GM23248 (cell line): Measurements from ENCODE around the gene NCK1. TPM values are rescaled to one million over a fixed set of nuclear protein-coding genes. Genes with fewer than 3 reads are reported as not detected.

ENCODE experiments used
- DNase-seq: peaks from one replicate; pipeline ENCODE4 v3.0.0-alpha.2; 2015
- H2AFZ ChIP-seq: fragments of 200-600 bp; sonication (generic); 2 replicates; pipeline ENCODE4 v1.6.1; 2016; ENCODE audit warnings: antibody characterized with exemption
- H3F3A ChIP-seq: fragments of 200-600 bp; sonication (generic); 2 replicates; pipeline ENCODE4 v1.6.1; 2016; ENCODE audit warnings: mild to moderate bottlenecking, antibody characterized with exemption, mixed run types; ENCODE audit not compliant: insufficient read depth
- H3K27ac ChIP-seq: fragments of 200-600 bp; sonication (generic); 2 replicates; pipeline ENCODE4 v1.5.1; 2016; ENCODE audit warnings: mild to moderate bottlenecking
- H3K27me3 ChIP-seq: fragments of 200-600 bp; sonication (generic); replicated peaks from 2 replicates; pipeline ENCODE4 v1.6.1; 2016; ENCODE audit warnings: mild to moderate bottlenecking; ENCODE audit not compliant: insufficient read depth
- H3K36me3 ChIP-seq: fragments of 200-600 bp; sonication (generic); 2 replicates; pipeline ENCODE4 v1.6.1; 2016; ENCODE audit warnings: low read depth, mild to moderate bottlenecking
- H3K4me1 ChIP-seq: fragments of 200-600 bp; sonication (generic); 2 replicates; pipeline ENCODE4 v1.6.1; 2016; ENCODE audit warnings: mild to moderate bottlenecking; ENCODE audit not compliant: insufficient read depth
- H3K4me2 ChIP-seq: fragments of 200-600 bp; sonication (generic); one replicate; pipeline ENCODE4 v1.6.1; 2016; ENCODE audit warnings: mild to moderate bottlenecking; ENCODE audit not compliant: unreplicated experiment
- H3K4me3 ChIP-seq: fragments of 200-600 bp; sonication (generic); 2 replicates; pipeline ENCODE4 v1.5.1; 2016; ENCODE audit warnings: mild to moderate bottlenecking
- H3K79me2 ChIP-seq: fragments of 200-600 bp; sonication (generic); 2 replicates; pipeline ENCODE4 v1.6.1; 2016; ENCODE audit warnings: mild to moderate bottlenecking; ENCODE audit not compliant: insufficient read depth
- H3K9ac ChIP-seq: fragments of 200-600 bp; sonication (generic); 2 replicates; pipeline ENCODE4 v1.6.1; 2016; ENCODE audit warnings: mild to moderate bottlenecking
- H3K9me2 ChIP-seq: fragments of 200-600 bp; sonication (generic); 2 replicates; pipeline ENCODE4 v1.6.1; 2016; ENCODE audit warnings: mixed run types, mild to moderate bottlenecking, moderate library complexity; ENCODE audit not compliant: insufficient read depth
- H3K9me3 ChIP-seq: fragments of 200-600 bp; sonication (generic); one replicate; pipeline ENCODE4 v1.6.1; 2017; ENCODE audit warnings: low read depth
- H4K20me1 ChIP-seq: fragments of 200-600 bp; sonication (generic); 2 replicates; pipeline ENCODE4 v1.6.0; 2016; ENCODE audit not compliant: insufficient read depth
- EZH2 ChIP-seq: fragments of 200-600 bp; sonication (generic); IDR thresholded peaks from 2 replicates; pipeline ENCODE4 v1.6.1; 2018; ENCODE audit warnings: antibody characterized with exemption, mild to moderate bottlenecking; ENCODE audit not compliant: insufficient read depth, poor library complexity, severe bottlenecking
- EZH2phosphoT487 ChIP-seq: fragments of 200-600 bp; sonication (generic); IDR thresholded peaks from 2 replicates; pipeline ENCODE4 v1.6.1; 2018; ENCODE audit warnings: antibody characterized with exemption, moderate library complexity, mild to moderate bottlenecking, low read depth; ENCODE audit not compliant: insufficient read depth
- WGBS, 2 experiments: methylation state at CpG; one replicate each; pipeline ENCODE4 v1.1.6; 2015 to 2017; ENCODE audit warnings: low lambda C conversion rate in 2 of 2, low coverage in 1 of 2; ENCODE audit errors: missing lambda C conversion rate in 2 of 2; 5-methylcytosine and 5-hydroxymethylcytosine counted together
- in situ Hi-C: fragments of 300-500 bp; cut with MboI; formaldehyde crosslinking; loops from 2 replicates; pipeline ENCODE4 v1.15.0; 2020
- polyA plus RNA-seq: library from polyadenylated mRNA; unstranded; fragments of >200 nt; fragmentation: Nextera tagmentation; extraction: Ambion mirVana; gene quantifications from 2 replicates; pipeline ENCODE4 v1.2.1, GENCODE V29; 2016
- total RNA-seq: library from RNA; depleted of rRNA; stranded (reverse); fragments of >200 nt; shearing (Covaris generic); gene quantifications from 2 replicates; pipeline ENCODE4 v1.2.3, GENCODE V29; 2014

NCK1 gene
- total and polyA plus RNA-seq, 2 experiments from 2014 or later = 42.6 to 43.2 TPM

GRCh38 chr3:136840252-136840651 lies 21.8 kb upstream of the NCK1 start:
- WGBS, 2 experiments = 58 to 63% methylated on average over 2 of the region's 2 CpGs
- TF ChIP-seq EZH2phosphoT487 (no peak), EZH2 (no peak)
- H3F3A ChIP-seq = peaks cover 33% of the 10 kb centered on the region
- H3K9ac ChIP-seq = no peak overlapping the region
- no peak overlapping the region for H3K4me2 ChIP-seq
- in situ Hi-C loops = no loop called here
- H3K27ac ChIP-seq = no peak overlapping the region
- H4K20me1 ChIP-seq = no peaks in the 10 kb centered on the region
- no peaks in the 10 kb centered on the region for H3K36me3 ChIP-seq
- no peaks in the 10 kb centered on the region for H3K9me3 ChIP-seq
- peak; percentile 47 for DNase-seq
- no peaks in the 10 kb centered on the region for H3K9me2 ChIP-seq
- H3K4me1 ChIP-seq = peaks cover 41% of the 10 kb centered on the region
- no peak overlapping the region for H3K4me3 ChIP-seq
- H3K27me3 ChIP-seq = no peaks in the 10 kb centered on the region
- H2AFZ ChIP-seq = no peak overlapping the region
- H3K79me2 ChIP-seq = peaks cover 31% of the 10 kb centered on the region

DNA sequence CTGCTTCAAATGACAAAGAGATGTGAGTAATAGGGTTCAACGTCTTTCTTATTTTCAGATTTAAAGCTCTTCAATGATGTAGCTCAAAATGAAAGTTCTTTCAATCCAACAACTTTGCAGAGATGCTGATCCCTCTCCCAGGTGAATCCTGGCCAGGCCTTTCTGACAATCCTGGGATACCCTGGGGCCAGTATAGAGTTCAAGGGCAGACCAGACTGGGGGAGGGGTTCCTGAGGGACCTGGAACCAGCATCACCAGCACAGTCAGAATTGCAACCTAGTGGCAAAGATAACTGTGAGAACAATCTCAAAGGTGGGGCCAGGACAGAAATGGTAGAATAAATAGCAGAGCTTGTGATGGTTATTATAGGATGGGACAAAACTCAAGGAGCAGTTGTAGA lies 19.7 kb upstream of the NCK1 start:
- Histone ChIP-seq H3K4me3 (no peak overlapping the region), H3K9me2 (no peaks in the 10 kb centered on the region), H2AFZ (no peak overlapping the region), H3K9ac (no peak overlapping the region), H3K9me3 (no peaks in the 10 kb centered on the region), H4K20me1 (no peaks in the 10 kb centered on the region; the same call in 1 of the 2 replicates), H3K79me2 (peaks cover 30% of the 10 kb centered on the region), H3K4me2 (no peak overlapping the region), H3K36me3 (no peaks in the 10 kb centered on the region), H3K27me3 (no peaks in the 10 kb centered on the region), H3K4me1 (peaks cover 24% of the 10 kb centered on the region), H3K27ac (no peak overlapping the region), H3F3A (peaks cover 22% of the 10 kb centered on the region)
- TF ChIP-seq EZH2phosphoT487 (no peak), EZH2 (no peak)
- no peak for DNase-seq
- WGBS, 2 experiments = 97 to 100% methylated on average over 1 of the region's 1 CpG
- in situ Hi-C loops = no loop called here

- Histone ChIP-seq H2AFZ (no peak overlapping the region), H3K79me2 (peaks cover 38% of the 10 kb centered on the region), H4K20me1 (no peaks in the 10 kb centered on the region; the same call in 1 of the 2 replicates), H3K27ac (no peak overlapping the region), H3K4me1 (peaks cover 9% of the 10 kb centered on the region), H3K27me3 (no peaks in the 10 kb centered on the region), H3F3A (peaks cover 6% of the 10 kb centered on the region; the same call in 1 of the 2 replicates), H3K4me3 (no peak overlapping the region), H3K9ac (no peak overlapping the region), H3K9me2 (no peaks in the 10 kb centered on the region), H3K4me2 (no peak overlapping the region), H3K36me3 (no peaks in the 10 kb centered on the region), H3K9me3 (no peaks in the 10 kb centered on the region)
- no peak for DNase-seq
- 96 to 100% methylated on average over 1 of the region's 1 CpG for WGBS, 2 experiments
- in situ Hi-C loops = no loop called here
- no peak for TF ChIP-seq EZH2phosphoT487
- TF ChIP-seq EZH2 = no peak
Measured at GRCh38 chr3:136844724-136845123, 17.3 kb upstream of the NCK1 start.

DNA sequence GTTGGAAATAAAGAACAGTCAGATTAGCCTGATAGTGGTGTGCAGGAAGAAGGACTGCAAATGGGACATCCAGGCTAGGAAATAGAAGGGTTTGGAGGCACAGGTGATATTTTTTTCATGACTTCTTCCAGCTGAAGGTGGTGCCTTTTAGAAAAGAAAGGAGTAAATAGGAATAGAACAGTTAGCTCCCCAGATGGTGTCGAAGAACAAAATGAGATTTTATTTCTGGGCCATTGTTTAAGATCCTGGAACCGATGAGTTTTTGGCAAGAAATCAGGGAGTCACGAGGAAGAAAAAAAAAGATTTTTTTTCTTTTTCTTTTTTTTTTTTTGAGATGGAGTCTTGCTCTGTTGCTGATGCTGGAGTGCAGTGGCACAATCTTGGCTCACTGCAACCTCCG lies 9.8 kb upstream of the NCK1 start:
- TF ChIP-seq EZH2 (no peak), EZH2phosphoT487 (no peak)
- Histone ChIP-seq H4K20me1 (no peaks in the 10 kb centered on the region), H3K4me1 (no peaks in the 10 kb centered on the region), H3K9ac (no peak overlapping the region), H3F3A (no peaks in the 10 kb centered on the region), H3K4me3 (no peak overlapping the region), H3K36me3 (no peaks in the 10 kb centered on the region), H3K4me2 (no peak overlapping the region), H3K9me3 (no peaks in the 10 kb centered on the region), H2AFZ (no peak overlapping the region), H3K9me2 (no peaks in the 10 kb centered on the region), H3K27ac (no peak overlapping the region), H3K27me3 (no peaks in the 10 kb centered on the region), H3K79me2 (peaks cover 74% of the 10 kb centered on the region)
- no peak for DNase-seq
- WGBS, 2 experiments = 79 to 81% methylated on average over 3 to 4 of the region's 4 CpGs
- in situ Hi-C loops = no loop called here

DNA sequence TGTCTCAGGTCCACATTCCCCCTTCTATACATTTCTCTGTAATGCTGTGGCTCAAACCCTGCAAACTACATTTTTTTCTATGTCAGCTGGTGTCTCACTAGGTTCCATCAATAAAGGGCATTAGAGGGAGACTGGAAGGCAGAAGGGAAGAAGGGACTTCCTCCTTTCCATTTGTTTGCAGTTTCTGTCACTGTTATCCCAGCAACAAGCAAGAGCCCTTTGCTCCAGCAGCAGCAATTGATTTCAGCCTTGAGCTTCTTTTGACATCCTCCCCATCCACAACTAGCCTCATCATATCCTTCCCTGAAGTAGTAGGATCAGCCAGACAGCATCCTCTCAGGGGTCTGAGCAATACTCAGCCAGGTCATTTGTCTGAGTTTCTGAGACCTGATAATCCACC lies 5.3 kb upstream of the NCK1 start:
- no peaks in the 10 kb centered on the region for H3K27me3 ChIP-seq
- DNase-seq = no peak
- H3K4me1 ChIP-seq = peaks cover 11% of the 10 kb centered on the region
- no peaks in the 10 kb centered on the region for H3K36me3 ChIP-seq
- no peaks in the 10 kb centered on the region for H3K9me2 ChIP-seq
- no peak overlapping the region for H3K4me3 ChIP-seq
- H3K27ac ChIP-seq = no peak overlapping the region
- peaks cover 10% of the 10 kb centered on the region; the same call in 1 of the 2 replicates for H3F3A ChIP-seq
- in situ Hi-C loops = no loop called here
- no peaks in the 10 kb centered on the region for H3K9me3 ChIP-seq
- H3K4me2 ChIP-seq = no peak overlapping the region
- H3K9ac ChIP-seq = no peak overlapping the region
- H2AFZ ChIP-seq = no peak overlapping the region
- peaks cover 68% of the 10 kb centered on the region for H3K79me2 ChIP-seq
- TF ChIP-seq EZH2phosphoT487 (no peak), EZH2 (no peak)
- H4K20me1 ChIP-seq = no peaks in the 10 kb centered on the region
